Measurements from ENCODE around the gene ARHGEF7.

Gene ARHGEF7

DNA sequence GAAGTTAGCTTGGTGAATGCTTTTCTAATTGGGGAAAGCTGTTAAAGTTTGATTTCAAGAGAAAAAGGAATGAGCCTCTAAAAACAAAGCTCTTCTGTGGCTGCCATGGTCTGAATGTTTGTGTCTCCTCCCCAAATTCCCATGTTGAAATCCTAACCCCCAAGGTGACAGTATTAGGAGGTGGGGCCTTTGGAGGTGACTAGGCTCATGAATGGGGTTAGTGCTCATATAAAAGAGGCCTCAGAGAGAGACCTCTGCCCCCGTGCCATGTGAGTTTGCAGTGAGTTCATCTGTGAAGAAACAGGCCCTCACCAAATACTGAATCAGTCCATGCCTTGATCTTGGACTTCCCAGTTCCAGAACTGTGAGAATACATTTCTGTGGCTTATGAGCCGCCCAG, 56.5 kb downstream of the ARHGEF7 start:
- Histone ChIP-seq H3K36me3 (ENCODE audit: low read length) (no peaks in the 10 kb centered on the region), H3F3A (ENCODE audit: insufficient read depth) (no peaks in the 10 kb centered on the region), H3K27ac (ENCODE audit: low read depth, low read length) (no peak overlapping the region), H3K9me2 (replicated peaks; ENCODE audit: insufficient read depth, low read length) (no peaks in the 10 kb centered on the region), H3K9ac (ENCODE audit: low read length) (no peak overlapping the region), H3K27me3 (ENCODE audit: low read length) (no peaks in the 10 kb centered on the region), H3K79me2 (ENCODE audit: insufficient read depth, low read length) (peaks cover 96% of the 10 kb centered on the region), H2AFZ (ENCODE audit: low read depth, low read length, severe bottlenecking) (no peak overlapping the region), H3K4me3 (ENCODE audit: insufficient read depth, low read length, poor library complexity, severe bottlenecking) (no peak overlapping the region), H3K4me2 (ENCODE audit: low read depth, low read length, poor library complexity, severe bottlenecking) (no peak overlapping the region), H3K9me3 (ENCODE audit: insufficient read depth, low read length) (no peaks in the 10 kb centered on the region), H4K20me1 (ENCODE audit: low read depth, low read length) (no peaks in the 10 kb centered on the region; the same call in 1 of the 2 replicates)
- TF ChIP-seq, protein P1, sequence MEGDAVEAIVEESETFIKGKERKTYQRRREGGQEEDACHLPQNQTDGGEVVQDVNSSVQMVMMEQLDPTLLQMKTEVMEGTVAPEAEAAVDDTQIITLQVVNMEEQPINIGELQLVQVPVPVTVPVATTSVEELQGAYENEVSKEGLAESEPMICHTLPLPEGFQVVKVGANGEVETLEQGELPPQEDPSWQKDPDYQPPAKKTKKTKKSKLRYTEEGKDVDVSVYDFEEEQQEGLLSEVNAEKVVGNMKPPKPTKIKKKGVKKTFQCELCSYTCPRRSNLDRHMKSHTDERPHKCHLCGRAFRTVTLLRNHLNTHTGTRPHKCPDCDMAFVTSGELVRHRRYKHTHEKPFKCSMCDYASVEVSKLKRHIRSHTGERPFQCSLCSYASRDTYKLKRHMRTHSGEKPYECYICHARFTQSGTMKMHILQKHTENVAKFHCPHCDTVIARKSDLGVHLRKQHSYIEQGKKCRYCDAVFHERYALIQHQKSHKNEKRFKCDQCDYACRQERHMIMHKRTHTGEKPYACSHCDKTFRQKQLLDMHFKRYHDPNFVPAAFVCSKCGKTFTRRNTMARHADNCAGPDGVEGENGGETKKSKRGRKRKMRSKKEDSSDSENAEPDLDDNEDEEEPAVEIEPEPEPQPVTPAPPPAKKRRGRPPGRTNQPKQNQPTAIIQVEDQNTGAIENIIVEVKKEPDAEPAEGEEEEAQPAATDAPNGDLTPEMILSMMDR (IDR thresholded peaks at IDR 0.05; ENCODE audit: insufficient read depth, low read length, poor library complexity, severe bottlenecking) = no peak
- no peak for TF ChIP-seq EZH2phosphoT487 (conservative IDR thresholded peaks at IDR 0.05; ENCODE audit: low read length)

DNA sequence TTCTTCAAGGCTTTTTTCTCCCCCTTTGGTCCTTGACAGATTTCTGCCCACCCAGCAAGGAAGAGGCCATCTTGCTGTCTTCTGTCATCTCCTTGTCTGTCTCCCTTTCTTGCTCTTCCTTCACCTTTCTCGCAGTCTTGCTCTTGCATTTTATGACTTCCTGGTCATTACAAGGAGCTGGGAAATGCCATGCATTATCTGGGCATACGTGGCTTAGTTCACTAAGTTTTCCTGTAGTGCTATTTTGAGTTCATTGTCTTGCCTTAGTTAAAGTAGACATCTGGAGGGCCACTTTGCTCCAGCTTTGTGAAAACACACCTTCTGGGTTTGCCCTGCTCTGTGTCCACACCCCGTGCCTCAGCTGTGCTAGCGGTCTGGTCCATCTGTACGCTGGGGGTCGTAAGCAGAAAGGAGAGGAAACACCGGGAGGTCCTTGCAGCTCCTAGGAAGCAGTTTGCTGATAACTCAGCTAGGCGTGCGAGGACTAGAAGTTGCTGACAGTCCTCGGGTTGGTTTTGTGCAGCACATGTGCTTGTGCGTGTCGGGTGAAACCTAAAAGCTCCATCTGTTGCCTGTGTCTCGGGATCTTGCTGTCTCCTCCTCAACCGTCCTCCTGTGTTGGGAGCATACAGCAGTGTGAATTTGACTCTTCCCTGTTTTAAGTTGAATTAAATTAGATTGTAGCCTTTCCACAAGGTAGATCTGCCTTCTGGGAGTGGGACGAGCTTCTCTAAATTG, 59.4 kb downstream of the ARHGEF7 start:
- Histone ChIP-seq H2AFZ (ENCODE audit: low read depth, low read length, severe bottlenecking) (no peak overlapping the region), H3K36me3 (ENCODE audit: low read length) (no peaks in the 10 kb centered on the region), H3F3A (ENCODE audit: insufficient read depth) (no peaks in the 10 kb centered on the region), H3K9ac (ENCODE audit: low read length) (no peak overlapping the region), H3K9me2 (replicated peaks; ENCODE audit: insufficient read depth, low read length) (no peaks in the 10 kb centered on the region), H3K27me3 (ENCODE audit: low read length) (no peaks in the 10 kb centered on the region), H3K4me2 (ENCODE audit: low read depth, low read length, poor library complexity, severe bottlenecking) (no peak overlapping the region), H3K9me3 (ENCODE audit: insufficient read depth, low read length) (no peaks in the 10 kb centered on the region), H3K79me2 (ENCODE audit: insufficient read depth, low read length) (peaks cover 88% of the 10 kb centered on the region), H3K27ac (ENCODE audit: low read depth, low read length) (no peak overlapping the region), H4K20me1 (ENCODE audit: low read depth, low read length) (no peaks in the 10 kb centered on the region), H3K4me3 (ENCODE audit: insufficient read depth, low read length, poor library complexity, severe bottlenecking) (no peak overlapping the region)
- TF ChIP-seq, protein P1 (IDR thresholded peaks at IDR 0.05; ENCODE audit: insufficient read depth, low read length, poor library complexity, severe bottlenecking) = no peak
- no peak for TF ChIP-seq EZH2phosphoT487 (conservative IDR thresholded peaks at IDR 0.05; ENCODE audit: low read length)

DNA sequence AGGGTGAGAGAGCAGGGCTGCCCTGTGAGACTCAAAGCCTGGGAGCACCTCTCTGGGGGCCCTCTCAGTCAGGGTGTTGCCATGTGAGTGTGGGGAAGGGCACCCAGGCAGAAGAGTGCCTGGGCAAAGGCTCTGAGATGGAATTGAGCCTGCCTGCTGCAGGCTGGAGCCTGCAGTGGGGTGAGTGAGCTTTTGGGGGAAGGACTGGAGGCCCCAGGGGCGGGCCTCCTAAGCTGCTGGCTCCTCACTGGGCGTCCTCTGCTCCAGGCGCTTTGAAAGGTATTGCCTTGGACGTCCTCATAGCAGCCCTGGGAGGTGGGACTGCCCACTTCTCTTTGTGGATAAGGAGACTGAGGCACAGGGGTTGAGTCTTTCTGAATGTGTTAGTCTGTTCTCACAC, 60.3 kb downstream of the ARHGEF7 start:
- Histone ChIP-seq H2AFZ (ENCODE audit: low read depth, low read length, severe bottlenecking) (no peak overlapping the region), H3K9me3 (ENCODE audit: insufficient read depth, low read length) (no peaks in the 10 kb centered on the region), H3K4me2 (ENCODE audit: low read depth, low read length, poor library complexity, severe bottlenecking) (no peak overlapping the region), H3K9ac (ENCODE audit: low read length) (no peak overlapping the region), H3K79me2 (ENCODE audit: insufficient read depth, low read length) (peaks cover 88% of the 10 kb centered on the region), H3K27ac (ENCODE audit: low read depth, low read length) (no peak overlapping the region), H3K27me3 (ENCODE audit: low read length) (no peaks in the 10 kb centered on the region), H3F3A (ENCODE audit: insufficient read depth) (no peaks in the 10 kb centered on the region), H3K4me3 (ENCODE audit: insufficient read depth, low read length, poor library complexity, severe bottlenecking) (no peak overlapping the region), H4K20me1 (ENCODE audit: low read depth, low read length) (no peaks in the 10 kb centered on the region), H3K36me3 (ENCODE audit: low read length) (no peaks in the 10 kb centered on the region), H3K9me2 (replicated peaks; ENCODE audit: insufficient read depth, low read length) (no peaks in the 10 kb centered on the region)
- no peak for TF ChIP-seq EZH2phosphoT487 (conservative IDR thresholded peaks at IDR 0.05; ENCODE audit: low read length)
- TF ChIP-seq, protein P1 (IDR thresholded peaks at IDR 0.05; ENCODE audit: insufficient read depth, low read length, poor library complexity, severe bottlenecking) = no peak

All from SU-DHL-6 (cell line).